ENCODE data around the gene PPID. TPM values are rescaled to one million over a fixed set of nuclear protein-coding genes. Genes with fewer than 3 reads are reported as not detected.

PPID gene
- total RNA-seq, 1 donor from 2014 or later: 39.2 TPM

DNA sequence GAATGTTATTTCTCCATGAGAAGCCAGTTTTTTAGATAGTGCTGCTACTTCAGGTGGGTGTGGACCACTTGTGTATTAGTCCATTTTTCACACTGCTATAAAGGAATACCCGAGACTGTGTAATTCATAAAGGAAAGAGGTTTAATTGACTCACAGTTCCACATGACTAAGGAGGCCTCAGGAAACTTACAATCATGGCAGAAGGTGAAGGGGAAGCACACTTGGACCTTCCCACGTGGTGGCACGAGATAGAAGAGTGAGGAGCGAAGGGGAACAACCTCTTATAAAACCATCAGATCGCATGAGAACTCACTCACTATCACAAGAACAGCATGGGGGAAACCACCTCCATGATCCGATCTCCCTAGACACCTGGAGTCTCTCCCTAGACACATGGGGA is 3.4 kb upstream of the PPID start:
- intact Hi-C loops (cut with micrococcal nuclease): loop anchor here (5.0 to 10.0 kb wide), 2 partner anchors 126 to 478 kb away; no protein-coding TSS in a partner anchor
- DNase-seq: no peak

DNA sequence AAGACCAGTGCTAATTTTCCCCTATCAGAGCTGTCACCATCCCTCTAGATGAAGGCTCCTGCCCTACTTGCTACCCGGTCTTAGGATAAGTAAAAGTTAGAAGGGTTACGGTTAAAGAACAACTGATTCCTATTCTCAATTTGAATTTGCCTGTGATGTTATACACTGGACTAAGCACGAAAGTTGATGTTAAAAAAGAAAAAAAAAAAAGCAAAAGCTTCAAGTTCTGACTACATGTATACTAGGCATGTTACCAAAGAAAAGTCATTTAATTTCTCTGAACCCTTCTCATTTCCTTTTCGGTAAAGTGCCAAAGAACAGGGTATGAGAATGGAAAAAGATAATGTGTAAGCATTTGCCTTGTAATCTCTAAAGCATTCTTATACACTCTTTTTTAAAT is 1.4 kb upstream of the PPID start:
- H3K27me3 ChIP-seq (ENCODE audit: low read depth): no peaks in the 10 kb centered on the region
- DNase-seq: no peak
- H3K9me3 ChIP-seq (replicated peaks): no peaks in the 10 kb centered on the region
- intact Hi-C loops (cut with micrococcal nuclease): loop anchor here (5.0 to 10.0 kb wide), 2 partner anchors 128 to 480 kb away; no protein-coding TSS in a partner anchor
- peaks cover 38% of the 10 kb centered on the region for H3K4me1 ChIP-seq
- H3K27ac ChIP-seq (replicated peaks): no peak overlapping the region
- H3K36me3 ChIP-seq: peaks cover 14% of the 10 kb centered on the region
- TF ChIP-seq, protein P1, sequence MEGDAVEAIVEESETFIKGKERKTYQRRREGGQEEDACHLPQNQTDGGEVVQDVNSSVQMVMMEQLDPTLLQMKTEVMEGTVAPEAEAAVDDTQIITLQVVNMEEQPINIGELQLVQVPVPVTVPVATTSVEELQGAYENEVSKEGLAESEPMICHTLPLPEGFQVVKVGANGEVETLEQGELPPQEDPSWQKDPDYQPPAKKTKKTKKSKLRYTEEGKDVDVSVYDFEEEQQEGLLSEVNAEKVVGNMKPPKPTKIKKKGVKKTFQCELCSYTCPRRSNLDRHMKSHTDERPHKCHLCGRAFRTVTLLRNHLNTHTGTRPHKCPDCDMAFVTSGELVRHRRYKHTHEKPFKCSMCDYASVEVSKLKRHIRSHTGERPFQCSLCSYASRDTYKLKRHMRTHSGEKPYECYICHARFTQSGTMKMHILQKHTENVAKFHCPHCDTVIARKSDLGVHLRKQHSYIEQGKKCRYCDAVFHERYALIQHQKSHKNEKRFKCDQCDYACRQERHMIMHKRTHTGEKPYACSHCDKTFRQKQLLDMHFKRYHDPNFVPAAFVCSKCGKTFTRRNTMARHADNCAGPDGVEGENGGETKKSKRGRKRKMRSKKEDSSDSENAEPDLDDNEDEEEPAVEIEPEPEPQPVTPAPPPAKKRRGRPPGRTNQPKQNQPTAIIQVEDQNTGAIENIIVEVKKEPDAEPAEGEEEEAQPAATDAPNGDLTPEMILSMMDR (IDR thresholded peaks at IDR 0.05; ENCODE audit: borderline replicate concordance): no peak
- no peak overlapping the region for H3K4me3 ChIP-seq

More for the DNA sequence above, 3.4 kb upstream of the PPID start:
- Histone ChIP-seq H3K27ac (replicated peaks) (no peak overlapping the region), H3K9me3 (replicated peaks) (no peaks in the 10 kb centered on the region), H3K4me3 (no peak overlapping the region), H3K4me1 (peaks cover 29% of the 10 kb centered on the region), H3K36me3 (no peaks in the 10 kb centered on the region), H3K27me3 (ENCODE audit: low read depth) (no peaks in the 10 kb centered on the region)
- TF ChIP-seq, protein P1 (IDR thresholded peaks at IDR 0.05; ENCODE audit: borderline replicate concordance): no peak

DNA sequence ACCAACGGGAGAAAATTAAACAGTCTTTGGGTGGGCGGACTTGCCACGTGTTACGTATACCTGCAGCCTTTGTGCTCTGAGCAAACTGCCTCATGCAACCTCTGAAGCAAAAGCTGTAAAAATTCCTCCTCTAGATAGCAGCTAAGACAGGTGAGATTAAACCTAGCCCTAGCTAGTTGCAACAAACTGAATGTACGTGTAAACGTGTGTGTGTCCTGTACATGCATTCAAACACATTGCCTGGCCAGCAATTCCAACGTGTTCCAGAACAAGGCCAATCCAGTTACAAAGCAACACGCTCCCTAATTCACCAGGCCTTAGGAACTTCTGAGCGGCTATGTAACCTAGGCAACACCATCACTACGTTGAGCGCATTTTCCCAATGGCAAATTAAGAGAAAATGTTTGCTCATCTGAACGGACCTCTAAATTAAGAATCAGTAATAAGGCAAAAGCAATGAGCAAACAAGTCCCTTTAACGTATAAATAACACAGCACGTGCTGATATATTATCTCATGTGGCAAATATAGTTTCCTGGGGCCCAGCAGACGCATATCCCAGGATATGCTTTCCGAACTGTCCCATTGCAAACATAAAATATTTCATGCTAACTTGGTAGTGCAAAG is 792 bp downstream of the PPID start:
- Histone ChIP-seq H3K27ac (replicated peaks) (peak overlapping the region; percentile 95), H3K4me1 (peaks cover 39% of the 10 kb centered on the region), H3K4me3 (peak overlapping the region; percentile 97), H3K36me3 (peaks cover 37% of the 10 kb centered on the region), H3K9me3 (replicated peaks) (no peaks in the 10 kb centered on the region), H3K27me3 (ENCODE audit: low read depth) (no peaks in the 10 kb centered on the region)
- intact Hi-C loops (cut with micrococcal nuclease): loop anchor here (10.0 kb wide), 1 partner anchor 482 kb away; no protein-coding TSS in a partner anchor
- no peak for DNase-seq
- TF ChIP-seq, protein P1 (IDR thresholded peaks at IDR 0.05; ENCODE audit: borderline replicate concordance): no peak

GRCh38 chr4:158721680-158722079 is 1.5 kb downstream of the PPID start:
- TF ChIP-seq, protein P1 (IDR thresholded peaks at IDR 0.05; ENCODE audit: borderline replicate concordance): no peak
- no peak for DNase-seq
- H3K27ac ChIP-seq (replicated peaks): no peak overlapping the region

GRCh38 chr4:158715802-158716201 is 7.4 kb downstream of the PPID start:
- TF ChIP-seq, protein P1 (IDR thresholded peaks at IDR 0.05; ENCODE audit: borderline replicate concordance): no peak
- no peak for DNase-seq
- Histone ChIP-seq H3K4me3 (no peak overlapping the region), H3K9me3 (replicated peaks) (no peaks in the 10 kb centered on the region), H3K4me1 (peaks cover 10% of the 10 kb centered on the region), H3K27me3 (ENCODE audit: low read depth) (no peaks in the 10 kb centered on the region), H3K27ac (replicated peaks) (no peak overlapping the region), H3K36me3 (peaks cover 96% of the 10 kb centered on the region)
- intact Hi-C loops (cut with micrococcal nuclease): no loop called here

More at GRCh38 chr4:158721680-158722079, 1.5 kb downstream of the PPID start:
- intact Hi-C loops (cut with micrococcal nuclease): loop anchor here (10.0 kb wide), 1 partner anchor 483 kb away; no protein-coding TSS in a partner anchor
- peaks cover 44% of the 10 kb centered on the region for H3K36me3 ChIP-seq
- H3K4me3 ChIP-seq: peak overlapping the region; percentile 97
- no peaks in the 10 kb centered on the region for H3K9me3 ChIP-seq (replicated peaks)
- no peaks in the 10 kb centered on the region for H3K27me3 ChIP-seq (ENCODE audit: low read depth)
- H3K4me1 ChIP-seq: peaks cover 39% of the 10 kb centered on the region

Measured in left ventricle myocardium inferior (tissue), 1 donor.